Small intestine (tissue), 16 donors: ENCODE measurements around the gene NEU2. TPM values are rescaled to one million over a fixed set of nuclear protein-coding genes. Genes with fewer than 3 reads are reported as not detected.

Source experiments
- DNase-seq, 2 donors: peaks; one replicate each; pipeline versions ENCODE4 v3.0.0 to v3.0.0-alpha.2; 2013
- FAIRE-seq: peaks from 2 replicates; lab custom pipeline; 2012; peaks lifted over from hg19 to GRCh38; lab: Jason Lieb, UNC
- H3K27ac ChIP-seq, 3 donors: one replicate each; pipeline ENCODE4 v1.5.1; 2013; ENCODE audit warnings: low read length in 2 of 3, mild to moderate bottlenecking in 2 of 3, control low read depth in 1 of 3, inconsistent platforms in 1 of 3, low read depth in 1 of 3, moderate library complexity in 1 of 3
- H3K27me3 ChIP-seq, 3 donors: one replicate each; pipeline ENCODE4 v1.6.1; 2013; ENCODE audit warnings: low read length in 3 of 3, inconsistent platforms in 1 of 3; ENCODE audit not compliant: control insufficient read depth in 3 of 3, insufficient read depth in 3 of 3
- H3K36me3 ChIP-seq, 3 donors: one replicate each; pipeline ENCODE4 v1.6.1; 2013; ENCODE audit warnings: low read length in 3 of 3, inconsistent platforms in 1 of 3, low read depth in 1 of 3, mild to moderate bottlenecking in 1 of 3, moderate library complexity in 1 of 3; ENCODE audit not compliant: control insufficient read depth in 3 of 3, insufficient read depth in 2 of 3
- H3K4me1 ChIP-seq, 3 donors: one replicate each; pipeline ENCODE4 v1.6.1; 2013; ENCODE audit warnings: low read length in 2 of 3, inconsistent platforms in 1 of 3, low read depth in 1 of 3, mild to moderate bottlenecking in 1 of 3, moderate library complexity in 1 of 3; ENCODE audit not compliant: control insufficient read depth in 3 of 3, insufficient read depth in 2 of 3
- H3K4me3 ChIP-seq, 3 donors: one replicate each; pipeline ENCODE4 v1.5.1; 2013; ENCODE audit warnings: low read length in 3 of 3, control low read depth in 1 of 3, inconsistent platforms in 1 of 3, low read depth in 1 of 3, mild to moderate bottlenecking in 1 of 3, moderate library complexity in 1 of 3
- H3K9me3 ChIP-seq, 2 donors: one replicate each; pipeline ENCODE4 v1.6.1; 2013; ENCODE audit warnings: low read depth in 1 of 2, low read length in 1 of 2; ENCODE audit not compliant: control insufficient read depth in 2 of 2, insufficient read depth in 1 of 2
- WGBS, 3 donors: extraction: QIAGEN DNeasy Blood & Tissue Kit; methylation state at CpG; one replicate each; pipeline ENCODE4 v1.1.7; 2013; 5-methylcytosine and 5-hydroxymethylcytosine counted together
- long read RNA-seq, 10 donors: transcript quantifications; one replicate each; lab custom pipeline, GENCODE V29; 2026
- polyA plus RNA-seq, 4 donors: library from polyadenylated mRNA; stranded (reverse) in 3 of 4; unstranded in 1 of 4; fragments of 200-250 nt in 3 of 4; fragments of 120-200 nt in 1 of 4; gene quantifications; one replicate each; pipeline versions ENCODE4 v1.2.1 to v1.2.3, GENCODE V29; 2013
- donor health status: healthy with polysubstance abuse.
- donor health status: control.
- donor health status: control.
- donor health status: Bipolar disorder and iron deficiency.
- donor health status: healthy.

NEU2 gene
- polyA plus RNA-seq, result not detected
- long read RNA-seq, donor 1, result 0 reads
- long read RNA-seq, donor 2, result 0 reads
- long read RNA-seq, donor 3, result 0 reads
- long read RNA-seq, donor 4, result 0 reads
- long read RNA-seq, donor 5, result 0 reads
- long read RNA-seq, donor 6, result 0 reads
- long read RNA-seq, donor 7, result 0 reads
- long read RNA-seq, donor 8, result 0 reads
- long read RNA-seq, donor 9, result 0 reads
- long read RNA-seq, donor 10, result 0 reads

- H3K4me3 ChIP-seq, result no peak within 1 kb of the TSS
Measured at GRCh38 chr2:233032551-233033320, at the start of gene NEU2. Gene NEU2 (plus strand): TSS chr2:233032672. CDS start chr2:233032672, 0 bp downstream.

GRCh38 chr2:232982926-232983668 is 49.4 kb upstream of the NEU2 start:
- DNase-seq (no peak), FAIRE-seq (no peak)
- Histone ChIP-seq H3K9me3 (peaks cover 0 to 2% of the 10 kb centered on the region in 2 donors), H3K27ac (no peak overlapping the region), H3K4me3 (no peak overlapping the region), H3K4me1 (peaks cover 0 to 17% (median 8%) of the 10 kb centered on the region in 3 donors), H3K27me3 (no peaks in the 10 kb centered on the region), H3K36me3 (peaks cover 0 to 10% (median 3%) of the 10 kb centered on the region in 3 donors)
- 56 to 73% (median 67%) methylated on average over 15 of the region's 15 CpGs for WGBS, 3 donors

More at GRCh38 chr2:233032551-233033320, at the start of gene NEU2:
- Histone ChIP-seq H3K27ac (no peak within 1 kb of the TSS), H3K9me3 (no peaks in the 10 kb centered on the region), H3K4me1 (no peaks in the 10 kb centered on the region), H3K27me3 (no peaks in the 10 kb centered on the region), H3K36me3 (no peaks in the 10 kb centered on the region)
- 92 to 95% (median 95%) methylated on average over 11 to 13 of the region's 13 CpGs for WGBS, 3 donors
- FAIRE-seq, result no peak
- no peak for DNase-seq

GRCh38 chr2:232983669-232984140 is 48.8 kb upstream of the NEU2 start:
- Histone ChIP-seq H3K9me3 (peaks cover 0 to 2% of the 10 kb centered on the region in 2 donors), H3K27me3 (no peaks in the 10 kb centered on the region), H3K4me1 (peaks cover 0 to 23% (median 8%) of the 10 kb centered on the region in 3 donors), H3K27ac (no peak overlapping the region), H3K4me3 (no peak overlapping the region), H3K36me3 (peaks cover 0 to 10% (median 3%) of the 10 kb centered on the region in 3 donors)
- 75 to 81% (median 77%) methylated on average over 11 of the region's 11 CpGs for WGBS, 3 donors
- no peak for DNase-seq
- FAIRE-seq, result no peak

DNA sequence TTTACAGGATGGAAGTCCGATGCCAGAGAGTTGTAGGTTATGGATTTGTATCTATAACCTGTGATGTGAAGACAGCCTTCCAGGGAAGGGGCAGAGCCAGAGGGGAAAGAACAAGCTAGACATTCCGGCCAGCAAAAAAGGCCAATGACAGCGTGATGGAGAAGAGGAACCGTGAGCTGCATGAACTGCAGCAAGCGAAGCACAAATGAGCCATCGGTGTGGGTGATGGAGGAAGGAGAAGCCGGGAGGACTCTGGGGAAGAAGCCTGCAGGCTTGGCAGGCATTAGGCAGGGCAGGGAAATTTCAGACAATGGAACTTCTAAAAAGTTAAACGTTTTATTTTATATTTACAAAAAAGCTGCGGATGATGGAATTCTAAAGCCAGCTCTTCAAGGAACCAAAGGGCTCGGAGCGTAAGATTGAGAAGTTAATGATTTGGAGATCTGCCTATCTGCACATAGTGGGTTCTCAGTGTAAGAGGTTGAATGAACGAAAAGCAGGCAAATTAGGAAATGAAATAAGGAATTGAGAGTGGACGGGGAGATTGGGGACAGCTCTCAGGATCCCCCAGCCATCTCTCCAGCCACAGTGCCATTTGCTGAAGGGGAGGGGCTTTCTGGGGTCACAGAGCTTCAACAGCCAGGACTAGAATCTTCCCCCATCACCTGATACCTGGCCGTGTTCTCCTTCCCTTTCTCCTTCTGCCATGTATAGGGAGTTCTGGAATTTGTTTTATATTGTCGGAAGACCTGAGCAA is 47.8 kb upstream of the NEU2 start:
- Histone ChIP-seq H3K4me3 (no peak overlapping the region), H3K27me3 (no peaks in the 10 kb centered on the region), H3K9me3 (peaks cover 0 to 2% of the 10 kb centered on the region in 2 donors), H3K27ac (no peak overlapping the region), H3K4me1 (peaks cover 0 to 26% (median 8%) of the 10 kb centered on the region in 3 donors), H3K36me3 (peaks cover 0 to 10% (median 3%) of the 10 kb centered on the region in 3 donors)
- 84 to 92% (median 89%) methylated on average over 15 of the region's 15 CpGs for WGBS, 3 donors
- DNase-seq (no peak), FAIRE-seq (no peak)

GRCh38 chr2:232986155-232986554 is 46.3 kb upstream of the NEU2 start:
- Histone ChIP-seq H3K4me1 (peaks cover 0 to 21% (median 8%) of the 10 kb centered on the region in 3 donors), H3K36me3 (peaks cover 0 to 5% (median 3%) of the 10 kb centered on the region in 3 donors), H3K27ac (no peak overlapping the region), H3K4me3 (no peak overlapping the region), H3K27me3 (no peaks in the 10 kb centered on the region), H3K9me3 (peaks cover 0 to 2% of the 10 kb centered on the region in 2 donors)
- no peak for DNase-seq
- FAIRE-seq, result no peak
- 82 to 93% (median 84%) methylated on average over 2 of the region's 2 CpGs for WGBS, 3 donors

- Histone ChIP-seq H3K4me1 (peaks cover 0 to 7% (median 0%) of the 10 kb centered on the region in 3 donors), H3K9me3 (no peaks in the 10 kb centered on the region), H3K27ac (no peak overlapping the region), H3K27me3 (no peaks in the 10 kb centered on the region), H3K4me3 (no peak overlapping the region), H3K36me3 (no peaks in the 10 kb centered on the region)
- DNase-seq, result no peak
- FAIRE-seq, result no peak
- 63 to 73% (median 66%) methylated on average over 4 of the region's 4 CpGs for WGBS, 3 donors
Measured at GRCh38 chr2:232993231-232993821, 39.1 kb upstream of the NEU2 start.

GRCh38 chr2:232994446-232994845 is 38.0 kb upstream of the NEU2 start:
- WGBS, 3 donors, result 88 to 98% (median 97%) methylated on average over 5 of the region's 5 CpGs
- Histone ChIP-seq H3K4me1 (no peaks in the 10 kb centered on the region), H3K36me3 (peaks cover 0 to 5% (median 0%) of the 10 kb centered on the region in 3 donors), H3K27me3 (no peaks in the 10 kb centered on the region), H3K4me3 (no peak overlapping the region), H3K27ac (no peak overlapping the region), H3K9me3 (no peaks in the 10 kb centered on the region)
- FAIRE-seq (no peak), DNase-seq (no peak)
